ENCODE data around the gene KCNK7. TPM values are rescaled to one million over a fixed set of nuclear protein-coding genes. Genes with fewer than 3 reads are reported as not detected.

The KCNK7 gene
- total RNA-seq, 1 donor from 2014 or later: 0.17 TPM

GRCh38 chr11:65563601-65564000, 32.0 kb downstream of the KCNK7 start:
- no peak for TF ChIP-seq CTCF (conservative IDR thresholded peaks at IDR 0.05; ENCODE audit: low read depth, low read length)
- no peak overlapping the region for H3K4me3 ChIP-seq (ENCODE audit: low read depth, low read length)
- DNase-seq (ENCODE audit: low read depth): no peak

- no peak for DNase-seq (ENCODE audit: low read depth)
- no peak overlapping the region for H3K4me3 ChIP-seq (ENCODE audit: low read depth, low read length)
- TF ChIP-seq CTCF (conservative IDR thresholded peaks at IDR 0.05; ENCODE audit: low read depth, low read length): no peak
These were observed 32.8 kb downstream of the KCNK7 start for GRCh38 chr11:65562788-65563187.

GRCh38 chr11:65562020-65562419, 33.6 kb downstream of the KCNK7 start:
- no peak for TF ChIP-seq CTCF (conservative IDR thresholded peaks at IDR 0.05; ENCODE audit: low read depth, low read length)
- no peak overlapping the region for H3K4me3 ChIP-seq (ENCODE audit: low read depth, low read length)
- no peak for DNase-seq (ENCODE audit: low read depth)

GRCh38 chr11:65560555-65561418, 34.8 kb downstream of the KCNK7 start:
- H3K4me3 ChIP-seq (ENCODE audit: low read depth, low read length): no peak overlapping the region
- DNase-seq (ENCODE audit: low read depth): no peak

GRCh38 chr11:65559951-65560537, 35.6 kb downstream of the KCNK7 start:
- TF ChIP-seq CTCF (conservative IDR thresholded peaks at IDR 0.05; ENCODE audit: low read depth, low read length): no peak
- DNase-seq (ENCODE audit: low read depth): no peak
- no peak overlapping the region for H3K4me3 ChIP-seq (ENCODE audit: low read depth, low read length)

More at GRCh38 chr11:65560555-65561418, 34.8 kb downstream of the KCNK7 start:
- no peak for TF ChIP-seq CTCF (conservative IDR thresholded peaks at IDR 0.05; ENCODE audit: low read depth, low read length)

- DNase-seq (ENCODE audit: low read depth): no peak
- TF ChIP-seq CTCF (conservative IDR thresholded peaks at IDR 0.05; ENCODE audit: low read depth, low read length): no peak
- H3K4me3 ChIP-seq (ENCODE audit: low read depth, low read length): no peak overlapping the region
These were observed 36.1 kb downstream of the KCNK7 start for GRCh38 chr11:65559535-65559934.

Data from epithelial cell of proximal tubule (primary cell).